Measurements from ENCODE around the gene TANC1. TPM values are rescaled to one million over a fixed set of nuclear protein-coding genes. Genes with fewer than 3 reads are reported as not detected.

The TANC1 gene
- total RNA-seq, 2 donors from 2014 or later: 70.1 to 86.1 TPM

DNA sequence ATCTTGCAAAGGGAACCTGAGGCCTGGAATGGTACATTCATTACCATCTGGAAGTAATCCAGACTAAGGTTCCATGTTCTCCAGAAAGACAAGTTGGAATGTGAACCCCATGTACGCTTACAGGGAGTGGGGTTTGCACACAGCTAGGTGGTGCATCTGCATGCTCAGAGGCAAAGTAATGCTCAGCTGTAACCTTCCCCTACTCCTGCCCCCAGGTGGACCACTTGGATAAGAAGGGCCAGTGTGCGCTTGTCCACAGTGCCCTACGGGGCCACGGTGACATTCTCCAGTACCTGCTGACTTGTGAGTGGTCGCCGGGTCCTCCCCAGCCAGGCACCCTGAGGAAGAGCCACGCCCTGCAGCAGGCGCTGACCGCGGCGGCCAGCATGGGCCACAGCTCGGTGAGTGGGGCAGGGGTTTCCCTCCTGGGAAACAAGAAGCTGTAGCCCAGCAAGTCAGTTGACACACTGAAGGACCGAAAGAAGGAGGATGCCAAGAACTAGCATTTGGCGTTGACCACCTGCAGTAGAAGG lies 228.0 kb downstream of the TANC1 start:
- no peaks in the 10 kb centered on the region for H3K36me3 ChIP-seq
- TF ChIP-seq, protein P1, sequence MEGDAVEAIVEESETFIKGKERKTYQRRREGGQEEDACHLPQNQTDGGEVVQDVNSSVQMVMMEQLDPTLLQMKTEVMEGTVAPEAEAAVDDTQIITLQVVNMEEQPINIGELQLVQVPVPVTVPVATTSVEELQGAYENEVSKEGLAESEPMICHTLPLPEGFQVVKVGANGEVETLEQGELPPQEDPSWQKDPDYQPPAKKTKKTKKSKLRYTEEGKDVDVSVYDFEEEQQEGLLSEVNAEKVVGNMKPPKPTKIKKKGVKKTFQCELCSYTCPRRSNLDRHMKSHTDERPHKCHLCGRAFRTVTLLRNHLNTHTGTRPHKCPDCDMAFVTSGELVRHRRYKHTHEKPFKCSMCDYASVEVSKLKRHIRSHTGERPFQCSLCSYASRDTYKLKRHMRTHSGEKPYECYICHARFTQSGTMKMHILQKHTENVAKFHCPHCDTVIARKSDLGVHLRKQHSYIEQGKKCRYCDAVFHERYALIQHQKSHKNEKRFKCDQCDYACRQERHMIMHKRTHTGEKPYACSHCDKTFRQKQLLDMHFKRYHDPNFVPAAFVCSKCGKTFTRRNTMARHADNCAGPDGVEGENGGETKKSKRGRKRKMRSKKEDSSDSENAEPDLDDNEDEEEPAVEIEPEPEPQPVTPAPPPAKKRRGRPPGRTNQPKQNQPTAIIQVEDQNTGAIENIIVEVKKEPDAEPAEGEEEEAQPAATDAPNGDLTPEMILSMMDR (IDR thresholded peaks at IDR 0.05): no peak
- no peak for DNase-seq (ENCODE audit: low spot score)

DNA sequence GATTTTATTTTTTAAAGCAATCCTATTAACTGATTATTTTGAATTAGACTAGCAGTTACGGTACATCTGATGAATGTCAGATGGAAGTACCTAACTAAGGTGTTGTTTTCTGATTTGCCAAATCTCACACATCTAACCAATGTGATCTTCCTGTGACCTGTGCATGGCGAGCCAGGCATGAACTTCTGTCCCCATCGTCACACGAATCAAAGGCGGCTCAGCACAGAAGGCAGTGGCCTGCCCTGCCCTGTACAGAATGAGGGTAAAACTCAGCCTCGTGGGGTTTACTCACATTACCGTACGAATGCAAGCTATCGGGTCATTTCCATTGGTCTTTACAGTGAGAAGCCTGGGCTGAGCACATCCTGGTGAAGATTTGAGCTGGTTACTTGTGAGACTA lies 230.8 kb downstream of the TANC1 start:
- H3K4me3 ChIP-seq: no peak overlapping the region
- ATAC-seq (ENCODE audit: insufficient number of reproducible peaks, low FRiP score, low read depth) (no peak), DNase-seq (ENCODE audit: low spot score) (no peak)
- H3K36me3 ChIP-seq: no peaks in the 10 kb centered on the region
- H3K27me3 ChIP-seq (replicated peaks; ENCODE audit: insufficient read depth): no peaks in the 10 kb centered on the region
- H3K9me3 ChIP-seq: no peaks in the 10 kb centered on the region
- peak overlapping the region; percentile 23 to 61 for H3K27ac ChIP-seq
- peaks cover 12 to 75% of the 10 kb centered on the region in 2 donors for H3K4me1 ChIP-seq (ENCODE audit: control insufficient read depth in 1 of 2, low read depth in 2 of 2)
- TF ChIP-seq, protein P1 (IDR thresholded peaks at IDR 0.05): no peak

More for the DNA sequence above, 228.0 kb downstream of the TANC1 start:
- H3K9me3 ChIP-seq: no peaks in the 10 kb centered on the region
- no peaks in the 10 kb centered on the region for H3K27me3 ChIP-seq (replicated peaks; ENCODE audit: insufficient read depth)
- no peak overlapping the region for H3K4me3 ChIP-seq
- H3K27ac ChIP-seq: peak overlapping the region; percentile 18 to 59
- no peak for ATAC-seq (ENCODE audit: insufficient number of reproducible peaks, low FRiP score, low read depth)
- H3K4me1 ChIP-seq (ENCODE audit: control insufficient read depth in 1 of 2, low read depth in 2 of 2): peaks cover 4 to 48% of the 10 kb centered on the region in 2 donors

- H3K36me3 ChIP-seq: no peaks in the 10 kb centered on the region
- H3K27ac ChIP-seq: peak overlapping the region; percentile 29 to 61
Observed at GRCh38 chr2:159199761-159200465, 231.5 kb downstream of the TANC1 start.

GRCh38 chr2:159200498-159200897 lies 232.1 kb downstream of the TANC1 start:
- ATAC-seq (ENCODE audit: insufficient number of reproducible peaks, low FRiP score, low read depth) (no peak), DNase-seq (ENCODE audit: low spot score) (no peak)
- H3K9me3 ChIP-seq: no peaks in the 10 kb centered on the region
- no peak overlapping the region for H3K4me3 ChIP-seq
- H3K27me3 ChIP-seq (replicated peaks; ENCODE audit: insufficient read depth): no peaks in the 10 kb centered on the region
- peak overlapping the region; percentile 29 to 61 for H3K27ac ChIP-seq
- peaks cover 12 to 66% of the 10 kb centered on the region in 2 donors for H3K4me1 ChIP-seq (ENCODE audit: control insufficient read depth in 1 of 2, low read depth in 2 of 2)
- H3K36me3 ChIP-seq: no peaks in the 10 kb centered on the region
- TF ChIP-seq, protein P1 (IDR thresholded peaks at IDR 0.05): no peak

More at GRCh38 chr2:159199761-159200465, 231.5 kb downstream of the TANC1 start:
- TF ChIP-seq, protein P1 (IDR thresholded peaks at IDR 0.05): no peak
- no peak for ATAC-seq (ENCODE audit: insufficient number of reproducible peaks, low FRiP score, low read depth)
- no peaks in the 10 kb centered on the region for H3K27me3 ChIP-seq (replicated peaks; ENCODE audit: insufficient read depth)
- H3K4me3 ChIP-seq: no peak overlapping the region
- peaks cover 12 to 72% of the 10 kb centered on the region in 2 donors for H3K4me1 ChIP-seq (ENCODE audit: control insufficient read depth in 1 of 2, low read depth in 2 of 2)
- no peaks in the 10 kb centered on the region for H3K9me3 ChIP-seq
- no peak for DNase-seq (ENCODE audit: low spot score)

DNA sequence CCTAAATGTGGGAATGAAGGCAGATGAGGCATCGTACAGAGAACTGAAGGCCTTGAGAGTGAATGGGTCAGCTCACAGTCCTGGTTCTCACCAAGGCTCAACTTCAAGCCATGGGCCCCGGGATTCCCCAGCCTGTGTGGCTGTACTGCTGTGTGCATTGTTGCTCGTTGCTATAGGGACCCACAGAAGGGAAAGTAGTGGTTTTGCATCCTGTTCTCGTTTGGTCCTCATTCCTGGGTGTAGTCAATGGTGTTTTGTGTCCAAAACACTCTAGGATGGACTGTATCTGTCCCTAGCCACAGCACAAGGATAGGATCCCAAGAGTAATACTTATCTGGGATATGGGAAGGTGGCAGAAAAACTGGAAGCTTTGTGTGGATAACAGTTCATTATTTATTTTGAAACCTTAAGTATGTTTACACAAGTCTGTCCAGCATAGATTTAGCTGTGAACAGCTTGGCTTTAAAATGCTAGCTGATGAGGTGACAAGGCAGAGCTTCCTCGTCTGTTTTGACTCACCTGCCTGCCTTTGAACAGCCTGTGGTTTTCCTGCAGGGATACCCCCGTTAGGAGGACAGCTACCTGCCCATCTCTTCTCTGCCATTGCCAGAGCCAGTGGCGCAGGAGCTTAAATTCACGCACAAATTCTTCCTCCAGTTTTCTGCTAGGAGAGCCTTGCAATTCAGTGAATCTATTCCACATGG lies 233.1 kb downstream of the TANC1 start:
- Histone ChIP-seq H3K4me1 (ENCODE audit: control insufficient read depth in 1 of 2, low read depth in 2 of 2) (peaks cover 12 to 61% of the 10 kb centered on the region in 2 donors), H3K27me3 (replicated peaks; ENCODE audit: insufficient read depth) (no peaks in the 10 kb centered on the region), H3K4me3 (no peak overlapping the region), H3K9me3 (no peaks in the 10 kb centered on the region), H3K36me3 (no peaks in the 10 kb centered on the region), H3K27ac (peak overlapping the region; percentile 61 to 72)
- DNase-seq (ENCODE audit: low spot score): no peak
- ATAC-seq (ENCODE audit: insufficient number of reproducible peaks, low FRiP score, low read depth): no peak
- TF ChIP-seq, protein P1 (IDR thresholded peaks at IDR 0.05): no peak

Measured in thoracic aorta (tissue), 2 donors.